H1 (cell line): ENCODE results near the gene LAX1. TPM values are rescaled to one million over a fixed set of nuclear protein-coding genes. Genes with fewer than 3 reads are reported as not detected.

ENCODE experiments used
- CTCF ChIA-PET: fragments of 300-600 bp; sonication (Branson Sonifier 250); formaldehyde crosslinking; loops from one replicate; lab custom pipeline; 2021; ENCODE audit not compliant: partially characterized antibody; lab: Charles Lee
- POLR2A ChIA-PET: fragments of 300-600 bp; sonication (Branson Sonifier 250); formaldehyde crosslinking; loops from one replicate; lab custom pipeline; 2021; ENCODE audit warnings: inconsistent platforms; ENCODE audit not compliant: partially characterized antibody; lab: Charles Lee
- DNase-seq, 2 experiments: peaks; one replicate each; pipeline versions ENCODE4 v3.0.0 to v3.0.0-alpha.2; 2010 to 2022; ENCODE audit warnings: low spot score in 2 of 2, low read depth in 1 of 2, mixed read lengths in 1 of 2
- FAIRE-seq: peaks from 2 replicates; lab custom pipeline; 2011; peaks lifted over from hg19 to GRCh38; lab: Jason Lieb, UNC
- H2AFZ ChIP-seq: 2 replicates; pipeline ENCODE4 v1.8.1; 2012; ENCODE audit warnings: low read length, inconsistent platforms
- H2AK5ac ChIP-seq: 2 replicates; pipeline ENCODE4 v1.6.1; 2013; ENCODE audit warnings: low read depth, low read length
- H2BK120ac ChIP-seq: replicated peaks from 2 replicates; pipeline ENCODE3; 2013; ENCODE audit warnings: low read depth, low read length, inconsistent platforms
- H2BK12ac ChIP-seq: 2 replicates; pipeline ENCODE4 v1.6.1; 2013; ENCODE audit warnings: low read depth, low read length
- H2BK15ac ChIP-seq: 2 replicates; pipeline ENCODE4 v1.6.1; 2013; ENCODE audit warnings: low read length
- H2BK20ac ChIP-seq: 2 replicates; pipeline ENCODE4 v1.6.1; 2013; ENCODE audit warnings: low read length
- H2BK5ac ChIP-seq: 2 replicates; pipeline ENCODE4 v1.6.1; 2013; ENCODE audit warnings: low read depth, low read length
- H3K14ac ChIP-seq: 2 replicates; pipeline ENCODE4 v1.6.1; 2013; ENCODE audit warnings: inconsistent platforms; ENCODE audit not compliant: insufficient read length
- H3K18ac ChIP-seq: 2 replicates; pipeline ENCODE4 v1.6.1; 2013; ENCODE audit warnings: low read length; ENCODE audit errors: extremely low read depth
- H3K23ac ChIP-seq: 2 replicates; pipeline ENCODE4 v1.6.1; 2013; ENCODE audit warnings: inconsistent platforms; ENCODE audit not compliant: insufficient read length
- H3K23me2 ChIP-seq: 2 replicates; pipeline ENCODE4 v1.6.1; 2013; ENCODE audit warnings: low read depth, low read length
- H3K27ac ChIP-seq: 2 replicates; pipeline ENCODE4 v1.6.1; 2011; ENCODE audit warnings: low read depth, low read length, inconsistent platforms
- H3K27me3 ChIP-seq, 4 experiments: replicated peaks in 1 of 4; 1 replicate in 1 of 4; 2 replicates in 3 of 4; pipeline versions ENCODE4 v1.6.1 to v1.8.1; 2011 to 2013; ENCODE audit warnings: low read length in 3 of 4, mild to moderate bottlenecking in 3 of 4, inconsistent platforms in 2 of 4, mixed read lengths in 2 of 4, moderate library complexity in 1 of 4; ENCODE audit not compliant: control insufficient read depth in 3 of 4, insufficient read depth in 3 of 4; ENCODE audit errors: extremely low read depth in 1 of 4
- H3K36me3 ChIP-seq, 4 experiments: 2 replicates each; pipeline versions ENCODE4 v1.6.1 to v1.8.1; 2011 to 2013; ENCODE audit warnings: mild to moderate bottlenecking in 4 of 4, low read length in 3 of 4, moderate library complexity in 2 of 4, control low read depth in 1 of 4, inconsistent platforms in 1 of 4; ENCODE audit not compliant: insufficient read depth in 4 of 4, control insufficient read depth in 2 of 4
- H3K4ac ChIP-seq: replicated peaks from 2 replicates; pipeline ENCODE3; 2013; ENCODE audit warnings: low read length, low read depth, mixed read lengths, inconsistent platforms; ENCODE audit not compliant: insufficient read length
- H3K4me1 ChIP-seq, 4 experiments: replicated peaks in 1 of 4; 1 replicate in 1 of 4; 2 replicates in 3 of 4; pipeline versions ENCODE4 v1.6.1 to v1.8.1; 2011 to 2013; ENCODE audit warnings: low read length in 3 of 4, inconsistent platforms in 2 of 4, mixed read lengths in 1 of 4; ENCODE audit not compliant: insufficient read depth in 4 of 4, control insufficient read depth in 3 of 4
- H3K4me2 ChIP-seq, 2 experiments: 2 replicates each; pipeline versions ENCODE4 v1.6.1 to v1.8.1; 2011 to 2013; ENCODE audit warnings: low read depth in 2 of 2, low read length in 2 of 2, control low read depth in 1 of 2, inconsistent platforms in 1 of 2, mild to moderate bottlenecking in 1 of 2; ENCODE audit not compliant: insufficient read depth in 1 of 2
- H3K4me3 ChIP-seq, 4 experiments: fragments of 200-600, 300-600 bp in 1 of 4; sonication (generic), shearing (Covaris generic), sonication (Bioruptor Twin) in 1 of 4; 2 replicates each; pipeline versions ENCODE4 v1.5.1 to v1.8.1; 2011 to 2016; ENCODE audit warnings: low read length in 4 of 4, low read depth in 3 of 4, control low read depth in 2 of 4, inconsistent platforms in 2 of 4, mild to moderate bottlenecking in 2 of 4, mixed read lengths in 1 of 4, moderate library complexity in 1 of 4; ENCODE audit not compliant: insufficient read depth in 2 of 4; ENCODE audit errors: extremely low read depth in 1 of 4
- H3K56ac ChIP-seq: replicated peaks from 2 replicates; pipeline ENCODE3; 2013; ENCODE audit warnings: low read depth, mild to moderate bottlenecking, mixed read lengths, low read length, inconsistent platforms; ENCODE audit not compliant: insufficient read length
- H3K79me1 ChIP-seq: 2 replicates; pipeline ENCODE4 v1.6.1; 2013; ENCODE audit warnings: low read depth, low read length, control low read depth
- H3K79me2 ChIP-seq, 2 experiments: 2 replicates each; pipeline versions ENCODE4 v1.6.1 to v1.8.1; 2012 to 2013; ENCODE audit warnings: low read length in 2 of 2, mild to moderate bottlenecking in 2 of 2, inconsistent platforms in 1 of 2; ENCODE audit not compliant: insufficient read depth in 2 of 2, control insufficient read depth in 1 of 2
- H3K9ac ChIP-seq, 4 experiments: replicated peaks in 1 of 4; 1 replicate in 1 of 4; 2 replicates in 3 of 4; pipeline versions ENCODE4 v1.6.1 to v1.8.1; 2011 to 2013; ENCODE audit warnings: low read depth in 3 of 4, low read length in 3 of 4, control low read depth in 2 of 4, mild to moderate bottlenecking in 2 of 4, moderate library complexity in 2 of 4, inconsistent platforms in 1 of 4; ENCODE audit errors: extremely low read depth in 1 of 4
- H3K9me3 ChIP-seq, 2 experiments: 2 replicates each; pipeline versions ENCODE4 v1.6.1 to v1.8.1; 2012 to 2013; ENCODE audit warnings: mild to moderate bottlenecking in 2 of 2, moderate library complexity in 2 of 2, control low read depth in 1 of 2, inconsistent platforms in 1 of 2, low read depth in 1 of 2, low read length in 1 of 2, mixed read lengths in 1 of 2; ENCODE audit not compliant: insufficient read depth in 2 of 2
- H4K20me1 ChIP-seq, 2 experiments: replicated peaks in 1 of 2; 2 replicates each; pipeline versions ENCODE3 to v1.8.1; 2011 to 2013; ENCODE audit warnings: inconsistent platforms in 2 of 2, low read length in 2 of 2, mild to moderate bottlenecking in 1 of 2; ENCODE audit not compliant: insufficient read depth in 2 of 2, control insufficient read depth in 1 of 2
- H4K5ac ChIP-seq: 2 replicates; pipeline ENCODE4 v1.6.1; 2013; ENCODE audit warnings: low read length, low read depth, mixed read lengths, inconsistent platforms; ENCODE audit not compliant: insufficient read length
- H4K8ac ChIP-seq: 2 replicates; pipeline ENCODE4 v1.8.0; 2013; ENCODE audit warnings: mild to moderate bottlenecking, moderate library complexity, low read length, inconsistent platforms; ENCODE audit not compliant: insufficient read depth; ENCODE audit errors: extremely low read depth
- H4K91ac ChIP-seq: replicated peaks from 2 replicates; pipeline ENCODE3; 2013; ENCODE audit warnings: low read length, mixed read lengths, inconsistent platforms; ENCODE audit not compliant: insufficient read length
- BRCA1 ChIP-seq: IDR thresholded peaks from 2 replicates; pipeline ENCODE4 v1.6.1; 2012; ENCODE audit warnings: low read depth, low read length, improper control_type of control experiment
- SIN3A ChIP-seq, 2 experiments: IDR thresholded peaks in 1 of 2; conservative IDR thresholded peaks in 1 of 2; 2 replicates each; pipeline ENCODE4 v1.6.1; 2011 to 2012; ENCODE audit warnings: low read length in 2 of 2, improper control_type of control experiment in 1 of 2, low read depth in 1 of 2, mild to moderate bottlenecking in 1 of 2
- TEAD4 ChIP-seq: IDR thresholded peaks from 2 replicates; pipeline ENCODE4 v1.6.1; 2012; ENCODE audit warnings: low read depth, low read length, inconsistent platforms, mixed read lengths
- ZNF274 ChIP-seq: IDR thresholded peaks from 2 replicates; pipeline ENCODE4 v1.7.0; 2012; ENCODE audit warnings: low read length, borderline replicate concordance; ENCODE audit errors: extremely low read depth
- WGBS, 2 experiments: shearing (Covaris generic) in 1 of 2; methylation state at CpG; one replicate each; pipeline versions ENCODE4 v1.1.6 to v1.1.7; 2013 to 2015; ENCODE audit warnings: low lambda C conversion rate in 2 of 2, mixed read lengths in 2 of 2, inconsistent platforms in 1 of 2, low coverage in 1 of 2, missing lambda C conversion rate in 1 of 2; ENCODE audit not compliant: insufficient replicate concordance in 2 of 2, insufficient coverage in 1 of 2, insufficient read length in 1 of 2; ENCODE audit errors: extremely low coverage in 1 of 2, missing lambda C conversion rate in 1 of 2; 5-methylcytosine and 5-hydroxymethylcytosine counted together
- polyA plus RNA-seq, 7 experiments: library from polyadenylated mRNA; depleted of rRNA in 3 of 7; stranded (reverse) in 5 of 7; unstranded in 2 of 7; fragments of >200 nt in 5 of 7; fragments of 200-250 nt in 2 of 7; gene quantifications; 1 replicate in 5 of 7; 2 replicates in 1 of 7; 4 replicates in 1 of 7; pipeline versions ENCODE4 v1.2.1 to v1.2.3, GENCODE V29; 2011 to 2013; ENCODE audit warnings: missing spikeins in 2 of 7, mixed read lengths in 2 of 7
- total RNA-seq: library from RNA; stranded (reverse); fragmentation: NEBNext Ultra II Directional; extraction: Animal tissue kit (Norgen Biotek cat#: 25700); gene quantifications from 2 replicates; pipeline ENCODE4 v1.2.1, GENCODE V29; 2021

LAX1 gene
- total and polyA plus RNA-seq, 2 of the 8 experiments (the other 6 are each of a cell fraction or from before 2014, with no cell fraction given): 0.11 TPM; not detected in 1

GRCh38 chr1:203799971-203800370, 35.0 kb downstream of the LAX1 start:
- TF ChIP-seq SIN3A (conservative IDR thresholded peaks at IDR 0.05 in 1 of 2, IDR thresholded peaks at IDR 0.05 in 1 of 2; ENCODE audit: low read depth in 1 of 2, low read length in 2 of 2) (no peak), TEAD4 (no peak), BRCA1 (no peak), ZNF274 (no peak)
- Histone ChIP-seq H3K23me2 (no peaks in the 10 kb centered on the region), H3K9me3 (peaks cover 4 to 10% of the 10 kb centered on the region in 2 experiments; a peak in 2 of 4 replicates), H4K91ac (no peak overlapping the region), H3K4me2 (no peak overlapping the region), H2BK20ac (no peak overlapping the region), H3K27ac (no peak overlapping the region), H3K9ac (no peak overlapping the region), H3K4me3 (no peak overlapping the region), H3K79me2 (peaks cover 33 to 83% of the 10 kb centered on the region in 2 experiments), H3K4ac (no peak overlapping the region), H2AFZ (no peak overlapping the region), H3K27me3 (no peaks in the 10 kb centered on the region), H3K14ac (no peak overlapping the region), H3K36me3 (peaks cover 2 to 49% (median 17%) of the 10 kb centered on the region in 4 experiments; a peak in 4 of 8 replicates), H4K20me1 (peaks cover 0 to 9% of the 10 kb centered on the region in 2 experiments), H2BK120ac (no peak overlapping the region), H3K23ac (no peak overlapping the region), H3K18ac (no peak overlapping the region), H2BK15ac (no peak overlapping the region), H2BK12ac (no peak overlapping the region), H2AK5ac (no peak overlapping the region), H3K56ac (no peak overlapping the region), H4K5ac (no peak overlapping the region), H2BK5ac (no peak overlapping the region), H3K79me1 (peaks cover 7% of the 10 kb centered on the region), H3K4me1 (peaks cover 0 to 4% (median 0%) of the 10 kb centered on the region in 4 experiments; a peak in 1 of 7 replicates), H4K8ac (no peak overlapping the region)
- FAIRE-seq (no peak), DNase-seq (no peak)
- 100% methylated on average over 1 of the region's 1 CpG; no CpG with 5 or more reads in 1 of the 2 experiments for WGBS, 2 experiments
- ChIA-PET CTCF (no interaction called here), POLR2A (interaction anchor here (1.1 to 4.2 kb wide), 4 partner anchors 11 to 20 kb away, joined by 3 to 20 read pairs (median 6); no protein-coding TSS in a partner anchor)
